Lower leg skin (tissue), 4 donors: ENCODE results near the gene CA6. TPM values are rescaled to one million over a fixed set of nuclear protein-coding genes. Genes with fewer than 3 reads are reported as not detected.
"Not testable (repeated sequence)": the region's sequence is repeated elsewhere in the genome, so short reads cannot be mapped to it uniquely, and the experiment has no call there.

Experiments
- DNase-seq, 2 donors: peaks; one replicate each; pipeline ENCODE4 v3.0.0-alpha.2; 2019; ENCODE audit warnings: low spot score in 2 of 2
- H3K4me3 ChIP-seq: fragments of 200-600 bp; sonication (generic); 2 replicates; pipeline ENCODE4 v1.5.1; 2017; ENCODE audit warnings: mild to moderate bottlenecking, low read depth; ENCODE audit not compliant: poor library complexity, severe bottlenecking
- POLR2A ChIP-seq, 2 donors: fragments of 450-650 bp; IDR thresholded peaks; one replicate each; pipeline ENCODE4 v1.6.1; 2016 to 2017; ENCODE audit warnings: antibody characterized with exemption in 2 of 2, mild to moderate bottlenecking in 1 of 2, moderate library complexity in 1 of 2
- WGBS, 2 donors: methylation state at CpG; one replicate each; pipeline ENCODE4 v1.1.5; 2018; 5-methylcytosine and 5-hydroxymethylcytosine counted together
- intact Hi-C: fragments of 100-400 bp; cut with DNase I; formaldehyde crosslinking; loops from one replicate; pipeline ENCODE4 v1.15.0; 2023; ENCODE audit warnings: low total_unique reads
- total RNA-seq, 4 donors: library from RNA; depleted of rRNA; stranded (reverse); fragments of >200 nt; gene quantifications; one replicate each; pipeline ENCODE4 v1.1.0, GENCODE V29; 2016
- TF ChIP-seq, protein P1 (sequence below), 3 donors: fragments of 450-650 bp; IDR thresholded peaks; one replicate each; pipeline ENCODE4 v1.5.1; 2016; ENCODE audit warnings: antibody characterized with exemption in 3 of 3, mild to moderate bottlenecking in 3 of 3, moderate library complexity in 2 of 3

The CA6 gene
- total RNA-seq, 4 donors from 2014 or later, result 17.4 to 38.0 (median 26.6) TPM

DNA sequence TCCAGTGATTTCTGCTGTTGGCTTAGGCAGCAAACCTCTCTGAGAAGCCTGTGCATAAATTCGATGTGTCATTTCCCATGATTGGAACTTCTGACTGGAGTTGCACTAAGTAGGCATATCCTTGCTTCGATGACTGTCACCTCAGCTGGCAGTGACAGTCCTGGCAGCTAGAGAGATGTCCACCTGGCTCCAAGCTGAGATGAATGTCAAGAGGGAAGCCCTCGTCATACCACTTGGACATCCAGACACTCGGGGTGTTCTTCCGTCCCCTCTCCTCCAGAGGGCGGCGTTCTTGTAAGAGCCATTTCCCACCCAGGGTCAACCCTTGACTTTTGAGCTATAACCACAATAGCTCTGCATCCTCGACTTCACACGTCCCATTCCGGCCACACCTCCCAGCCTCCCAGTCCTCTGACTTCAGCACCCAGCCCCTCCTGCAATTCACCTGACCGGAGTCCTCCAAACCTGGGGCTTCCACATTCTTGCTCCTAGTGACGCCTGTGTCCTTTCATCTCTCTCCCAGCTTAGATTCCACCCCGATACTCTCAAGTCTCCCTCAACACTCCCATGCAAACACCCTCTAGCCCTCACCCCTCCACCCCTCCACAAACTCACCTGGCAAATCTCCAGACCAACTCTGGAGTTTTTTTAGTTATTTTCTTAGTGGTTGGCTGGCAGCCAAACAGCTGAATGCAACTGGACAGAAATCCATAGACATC is 17.3 kb downstream of the CA6 start:
- WGBS, 2 donors, result 55% methylated on average over 13 of the region's 13 CpGs
- TF ChIP-seq, protein P1, sequence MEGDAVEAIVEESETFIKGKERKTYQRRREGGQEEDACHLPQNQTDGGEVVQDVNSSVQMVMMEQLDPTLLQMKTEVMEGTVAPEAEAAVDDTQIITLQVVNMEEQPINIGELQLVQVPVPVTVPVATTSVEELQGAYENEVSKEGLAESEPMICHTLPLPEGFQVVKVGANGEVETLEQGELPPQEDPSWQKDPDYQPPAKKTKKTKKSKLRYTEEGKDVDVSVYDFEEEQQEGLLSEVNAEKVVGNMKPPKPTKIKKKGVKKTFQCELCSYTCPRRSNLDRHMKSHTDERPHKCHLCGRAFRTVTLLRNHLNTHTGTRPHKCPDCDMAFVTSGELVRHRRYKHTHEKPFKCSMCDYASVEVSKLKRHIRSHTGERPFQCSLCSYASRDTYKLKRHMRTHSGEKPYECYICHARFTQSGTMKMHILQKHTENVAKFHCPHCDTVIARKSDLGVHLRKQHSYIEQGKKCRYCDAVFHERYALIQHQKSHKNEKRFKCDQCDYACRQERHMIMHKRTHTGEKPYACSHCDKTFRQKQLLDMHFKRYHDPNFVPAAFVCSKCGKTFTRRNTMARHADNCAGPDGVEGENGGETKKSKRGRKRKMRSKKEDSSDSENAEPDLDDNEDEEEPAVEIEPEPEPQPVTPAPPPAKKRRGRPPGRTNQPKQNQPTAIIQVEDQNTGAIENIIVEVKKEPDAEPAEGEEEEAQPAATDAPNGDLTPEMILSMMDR (IDR thresholded peaks at IDR 0.05), result no peak
- TF ChIP-seq POLR2A (IDR thresholded peaks at IDR 0.05), result no peak
- DNase-seq, result no peak
- H3K4me3 ChIP-seq, result no peak overlapping the region
- intact Hi-C loops, result no loop called here

DNA sequence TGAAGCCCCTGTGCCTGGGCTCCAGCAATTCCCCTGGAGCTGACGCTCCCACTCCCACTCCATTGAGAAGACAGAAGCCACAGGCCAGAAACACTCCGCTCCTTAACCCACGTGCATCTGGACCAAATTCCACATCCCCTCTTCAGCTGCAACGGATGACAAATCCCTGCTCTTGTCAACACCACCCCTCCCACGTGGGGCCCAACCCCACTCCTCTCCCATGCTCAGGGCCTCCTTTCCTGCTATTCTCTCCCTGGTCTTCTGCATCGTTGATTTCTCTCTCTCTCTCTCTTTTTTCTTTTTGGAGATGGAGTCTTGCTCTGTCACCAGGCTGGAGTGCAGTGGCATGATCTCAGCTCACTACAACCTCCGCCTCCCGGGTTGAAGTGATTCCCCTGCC is 18.3 kb downstream of the CA6 start:
- intact Hi-C loops, result no loop called here
- WGBS, 2 donors, result 65 to 69% methylated on average over 8 of the region's 8 CpGs
- no peak overlapping the region for H3K4me3 ChIP-seq
- TF ChIP-seq, protein P1 (IDR thresholded peaks at IDR 0.05), result no peak
- no peak for TF ChIP-seq POLR2A (IDR thresholded peaks at IDR 0.05)
- no peak for DNase-seq

DNA sequence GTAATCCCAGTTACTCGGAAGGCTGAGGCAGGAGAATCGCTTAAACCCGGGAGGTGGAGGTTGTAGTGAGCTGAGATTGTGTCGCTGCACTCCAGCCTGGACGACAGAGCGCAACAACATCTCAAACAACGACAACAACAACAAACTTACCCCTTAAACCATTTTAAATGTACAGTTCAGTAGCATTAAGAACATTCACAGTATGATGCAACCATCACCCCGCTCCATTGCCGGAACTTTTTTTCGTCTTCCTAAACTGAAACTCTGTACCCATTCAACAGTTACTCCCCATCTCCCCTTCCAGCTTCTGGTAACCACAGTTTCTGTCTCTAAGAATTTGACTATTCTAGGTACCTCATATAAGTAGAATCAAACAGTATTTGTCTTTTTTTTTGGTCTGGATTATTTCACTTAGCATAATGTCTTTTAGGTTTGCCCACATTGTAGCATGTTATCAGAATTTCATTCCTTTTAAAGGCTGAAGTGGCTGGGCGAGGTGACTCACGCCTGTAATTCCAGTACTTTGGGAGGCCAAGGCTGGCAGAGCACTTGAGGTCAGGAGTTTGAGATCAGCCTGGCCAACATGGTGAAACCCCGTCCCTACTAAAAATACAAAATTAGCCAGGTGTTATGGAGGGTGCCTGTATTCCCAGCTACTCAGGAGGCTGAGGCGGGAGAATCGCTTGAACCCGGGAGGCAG is 19.6 kb downstream of the CA6 start:
- 95% methylated on average over 16 of the region's 16 CpGs for WGBS, 2 donors
- intact Hi-C loops, result no loop called here
- TF ChIP-seq POLR2A (IDR thresholded peaks at IDR 0.05), result no peak
- TF ChIP-seq, protein P1 (IDR thresholded peaks at IDR 0.05), result no peak
- H3K4me3 ChIP-seq, result no peak overlapping the region
- no peak for DNase-seq

DNA sequence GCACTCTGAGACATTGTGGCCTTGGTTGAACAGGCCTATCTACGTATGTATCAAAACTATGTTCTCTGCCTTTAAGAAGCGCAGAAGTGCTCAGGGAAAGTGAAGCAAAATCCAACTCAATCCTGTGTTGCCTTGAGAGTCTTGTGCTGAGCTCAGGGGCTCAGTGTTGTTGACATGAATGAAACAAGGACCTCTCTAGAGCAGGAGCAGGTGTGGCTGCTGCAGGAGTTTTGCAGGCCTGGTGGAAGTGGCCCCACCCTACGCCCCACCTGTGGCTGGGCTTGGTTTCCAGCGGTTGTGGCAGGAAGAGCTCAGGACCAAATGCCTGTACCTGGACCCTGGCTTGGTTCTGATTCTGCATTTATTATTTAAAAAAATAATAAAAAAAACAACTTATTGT is 20.9 kb downstream of the CA6 start:
- WGBS, 2 donors, result 86 to 90% methylated on average over 4 of the region's 4 CpGs
- intact Hi-C loops, result no loop called here
- no peak for TF ChIP-seq POLR2A (IDR thresholded peaks at IDR 0.05)
- TF ChIP-seq, protein P1 (IDR thresholded peaks at IDR 0.05), result no peak
- no peak for DNase-seq
- no peak overlapping the region for H3K4me3 ChIP-seq

DNA sequence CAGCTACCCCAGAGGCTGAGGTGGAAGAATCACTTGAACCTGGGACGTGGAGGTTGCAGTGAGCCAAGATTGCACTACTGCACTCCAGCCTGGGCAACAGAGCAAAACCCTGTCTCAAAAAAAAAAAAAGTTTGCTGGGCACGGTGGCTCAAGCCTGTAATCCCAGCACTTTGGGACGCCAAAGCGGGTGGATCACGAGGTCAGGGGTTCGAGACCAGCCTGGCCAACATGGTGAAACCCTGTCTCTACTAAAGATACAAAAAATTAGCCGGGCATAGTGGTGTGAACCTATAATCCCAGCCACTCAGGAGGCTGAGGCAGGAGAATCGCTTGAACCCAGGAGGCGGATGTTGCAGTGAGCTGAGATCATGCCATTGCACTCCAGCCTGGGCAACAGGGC is 23.2 kb downstream of the CA6 start:
- DNase-seq, H3K4me3 ChIP-seq, intact Hi-C loops: not testable (repeated sequence)
- WGBS, 2 donors, result 87 to 92% methylated on average over 9 of the region's 9 CpGs

DNA sequence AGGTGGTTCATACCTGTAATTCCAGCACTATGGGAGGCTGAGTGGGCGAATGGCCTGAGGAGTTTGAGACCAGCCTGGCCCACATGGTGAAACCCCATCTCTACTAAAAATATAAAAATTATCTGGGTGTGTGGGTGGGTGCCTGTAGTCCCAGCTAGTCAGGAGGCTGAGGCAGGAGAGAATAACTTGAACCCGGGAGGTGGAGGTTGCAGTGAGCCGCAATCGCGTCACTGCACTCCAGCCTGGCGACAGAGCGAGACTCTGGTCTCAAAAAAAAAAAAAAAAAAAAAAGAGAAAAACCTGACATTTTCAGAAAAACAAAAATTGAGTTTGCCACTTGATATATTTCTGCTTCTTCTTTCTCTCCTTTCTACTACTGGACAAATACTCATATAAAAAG is 24.3 kb downstream of the CA6 start:
- no peak for TF ChIP-seq POLR2A (IDR thresholded peaks at IDR 0.05)
- TF ChIP-seq, protein P1 (IDR thresholded peaks at IDR 0.05), result no peak
- no peak for DNase-seq
- intact Hi-C loops, result no loop called here
- no peak overlapping the region for H3K4me3 ChIP-seq
- 86 to 94% methylated on average over 7 of the region's 7 CpGs for WGBS, 2 donors
